GM19238 (cell line): ENCODE measurements around the gene C16orf82.
A peak's percentile ranks its signal among the peaks of the same experiment; 100 is the strongest.
"Not testable (repeated sequence)": the region's sequence is repeated elsewhere in the genome, so short reads cannot be mapped to it uniquely, and the experiment has no call there.

ENCODE experiments used
- DNase-seq: peaks from one replicate; pipeline ENCODE4 v3.0.0; 2011; ENCODE audit warnings: low spot score; ENCODE audit not compliant: insufficient read length

C16orf82 gene

DNA sequence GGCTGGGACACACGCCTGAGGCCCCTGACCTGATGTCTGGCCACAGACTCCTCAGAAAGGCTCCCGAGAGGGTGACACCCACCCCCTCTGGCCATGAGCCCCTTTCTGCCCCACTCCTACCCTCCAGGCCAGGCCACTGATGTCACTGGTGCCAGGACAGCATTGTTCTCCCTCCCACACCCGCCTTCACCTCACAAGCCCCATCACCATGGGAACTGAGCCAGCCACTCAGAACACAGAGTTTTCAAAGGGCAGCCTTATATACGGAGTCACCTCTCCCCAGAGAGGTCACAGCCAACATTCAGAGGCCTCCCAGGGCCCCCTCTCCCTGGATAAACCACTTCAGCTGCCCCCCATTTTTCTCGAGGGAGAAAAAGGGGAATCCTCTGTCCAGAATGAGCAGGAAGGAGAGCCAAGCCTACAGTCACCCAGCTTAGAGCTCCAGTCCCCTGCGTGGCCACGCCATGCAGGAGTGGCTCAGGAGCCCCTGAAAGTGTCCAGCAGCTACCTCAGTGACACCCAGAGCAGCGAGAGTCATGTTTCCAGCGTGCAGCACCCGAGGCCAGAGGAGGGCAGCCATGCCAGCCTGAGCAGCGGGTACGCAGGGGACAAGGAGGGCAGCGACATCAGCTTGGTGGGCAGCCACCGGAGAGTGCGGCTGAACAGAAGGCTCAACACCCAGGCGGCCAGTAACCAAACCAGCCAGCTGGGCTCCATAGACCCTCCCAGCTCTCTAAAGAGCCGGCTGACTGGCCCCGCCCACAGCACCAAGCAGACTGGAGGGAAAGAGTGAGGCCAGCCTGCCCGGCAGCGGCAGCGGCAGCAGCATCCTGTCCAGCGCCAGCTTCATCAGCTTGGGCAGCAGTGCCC is at the start of gene C16orf82:
Gene C16orf82, plus strand, starts transcription at position 260 of the 870 bp plus-strand sequence.
- no peak for DNase-seq

DNA sequence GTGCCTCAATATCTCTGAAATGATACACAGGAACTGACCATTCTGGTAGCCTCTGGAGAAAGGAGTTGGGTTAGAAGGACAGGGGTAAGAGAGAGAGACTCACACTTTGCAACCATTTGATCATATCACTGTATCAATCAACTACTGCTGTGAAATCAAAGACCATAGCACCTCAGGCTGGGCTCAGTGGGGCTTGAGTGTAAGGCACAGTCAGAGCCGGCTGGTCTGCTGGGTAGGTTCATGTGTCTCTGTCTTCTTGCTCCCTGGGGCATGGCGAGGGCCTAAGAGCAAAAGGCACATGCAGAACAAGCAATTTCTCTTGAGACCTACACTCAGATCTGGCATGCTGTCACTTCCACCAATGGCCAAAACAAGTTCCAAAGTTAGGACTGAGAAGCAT is 46.7 kb upstream of the C16orf82 start:
- no peak for DNase-seq

DNA sequence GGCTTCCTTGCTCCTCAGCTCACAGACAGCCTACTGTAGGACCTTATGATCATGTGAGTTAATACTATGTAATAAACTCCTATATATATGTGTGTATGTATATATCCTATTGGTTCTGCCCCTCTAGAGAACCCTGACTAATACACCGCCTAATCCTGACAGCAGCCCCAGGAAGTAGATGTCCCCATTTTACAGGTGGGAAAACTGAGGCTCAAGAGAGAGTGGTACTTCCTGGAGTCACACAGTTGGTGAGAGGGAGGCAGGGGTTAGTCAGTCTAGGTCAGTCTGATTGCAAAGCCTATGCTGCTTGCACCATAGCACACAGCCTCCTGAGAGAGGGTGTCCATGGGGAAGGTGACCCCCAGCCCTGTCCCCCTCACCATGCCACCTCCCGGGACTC is 42.7 kb upstream of the C16orf82 start:
- DNase-seq, result no peak

DNA sequence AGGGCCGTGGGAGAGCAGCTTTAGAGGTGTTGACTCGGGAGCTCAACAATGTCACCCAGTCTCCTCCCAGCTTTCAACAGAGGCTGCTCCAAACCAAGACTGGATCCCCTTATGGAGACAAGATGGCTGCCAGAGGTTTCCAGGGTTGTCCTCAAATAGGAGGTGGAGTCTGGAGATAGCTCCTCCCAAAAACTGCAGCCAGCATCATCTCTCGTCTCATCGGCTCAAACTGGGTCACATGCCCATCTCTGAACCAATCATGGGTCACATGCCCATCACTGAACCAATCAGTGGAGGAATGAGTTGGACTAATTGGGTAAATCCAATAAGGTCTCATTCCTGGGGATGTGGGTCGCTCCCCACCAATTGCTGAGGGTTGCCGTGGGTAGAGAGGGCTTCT is 41.1 kb upstream of the C16orf82 start:
- no peak for DNase-seq

DNA sequence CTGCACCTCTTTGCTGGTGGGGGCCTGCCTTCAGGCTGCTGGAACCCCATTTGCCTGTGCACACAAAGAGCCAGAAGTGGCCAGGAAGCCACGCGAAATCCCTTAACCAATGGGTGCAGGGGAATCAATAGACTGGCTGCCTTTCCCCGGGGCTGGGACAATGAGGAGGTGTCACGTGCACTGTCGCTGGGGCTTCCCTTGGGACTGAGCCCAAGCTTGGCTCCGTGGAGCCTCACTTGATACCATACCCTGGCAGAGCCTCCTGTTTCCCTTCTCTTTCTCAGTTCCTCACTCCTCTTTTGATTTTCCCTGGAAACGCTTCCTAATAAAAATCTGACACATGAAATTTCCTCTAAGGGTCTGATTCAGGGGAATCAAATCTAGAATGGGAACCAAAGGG is 38.8 kb upstream of the C16orf82 start:
- no peak for DNase-seq

DNA sequence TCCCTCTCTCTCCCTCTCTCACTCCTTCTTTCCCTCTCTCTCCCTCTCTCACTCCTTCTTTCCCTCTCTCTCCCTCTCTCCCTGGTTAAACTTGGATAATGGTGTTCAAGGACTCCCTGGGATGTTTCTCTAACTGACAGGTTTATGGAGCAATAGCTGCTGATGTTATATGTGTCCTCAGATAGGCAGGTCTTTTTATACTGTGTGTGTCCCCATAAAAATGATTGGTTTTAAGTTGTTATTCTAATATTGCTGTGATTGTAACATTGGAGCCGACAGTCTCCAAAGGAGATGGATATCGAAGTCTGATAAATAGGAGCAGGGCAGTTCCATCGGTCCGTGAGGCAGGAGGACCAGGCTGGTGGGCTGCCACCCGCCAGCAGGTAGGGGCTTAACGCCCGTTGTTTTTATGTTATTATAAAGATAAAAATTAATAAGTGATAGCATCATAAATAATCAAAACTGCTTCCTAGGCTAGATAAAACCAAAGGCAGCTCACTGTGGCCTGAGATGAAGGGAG is 38.1 kb upstream of the C16orf82 start:
- no peak for DNase-seq

- no peak for DNase-seq
Measured at GRCh38 chr16:27029525-27029924, 37.2 kb upstream of the C16orf82 start.

DNA sequence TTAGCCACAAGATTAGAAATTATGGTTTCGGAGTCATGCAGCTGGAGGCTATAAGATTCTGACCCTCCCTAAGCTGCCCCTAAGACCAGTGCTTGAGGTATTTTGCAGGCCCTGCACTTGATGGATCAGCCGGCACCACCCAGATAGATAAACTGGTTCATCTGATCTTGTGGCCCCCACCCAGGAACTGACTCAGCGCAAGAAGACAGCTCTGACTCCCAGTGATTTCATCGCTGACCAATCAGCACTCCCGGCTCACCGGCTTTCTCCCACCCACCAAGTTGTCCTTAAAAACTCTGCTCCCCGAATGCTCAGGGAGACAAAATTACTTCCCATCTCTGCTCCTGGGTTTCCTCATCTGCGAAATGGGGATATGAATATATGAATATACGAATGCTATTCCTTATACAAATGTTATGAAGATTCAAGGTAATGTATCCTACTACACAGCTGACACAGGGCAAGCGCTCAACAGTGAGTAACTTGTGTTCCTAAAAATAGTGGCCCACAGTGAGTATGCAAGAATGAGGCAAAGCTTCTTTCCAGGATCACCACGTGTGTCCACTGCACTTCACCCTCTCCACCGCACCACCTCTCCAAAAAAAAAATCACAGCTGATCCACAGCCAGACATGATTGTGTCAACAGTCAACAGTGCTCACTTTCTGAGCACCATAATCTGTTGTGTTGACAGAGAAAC is 33.3 kb upstream of the C16orf82 start:
- DNase-seq, result no peak

DNA sequence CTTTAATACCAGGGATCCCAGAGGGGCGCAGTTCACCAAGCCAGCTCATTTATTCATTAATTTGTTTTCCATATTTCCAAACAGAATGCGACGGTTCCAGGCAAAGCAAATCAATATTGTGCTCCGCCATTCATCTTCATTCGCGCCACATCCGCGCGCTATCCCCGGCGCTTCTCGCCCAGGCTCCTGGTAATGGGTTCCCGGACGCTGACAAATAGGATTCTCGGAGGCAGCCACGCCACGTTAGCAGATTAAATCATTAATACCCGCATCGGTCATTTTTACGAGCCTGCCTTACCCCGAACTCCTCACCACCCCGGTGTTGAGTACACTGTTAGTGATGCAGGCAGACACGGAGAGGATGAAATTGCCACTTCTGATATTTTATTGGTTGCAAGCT is 26.0 kb upstream of the C16orf82 start:
- DNase-seq, result no peak

DNA sequence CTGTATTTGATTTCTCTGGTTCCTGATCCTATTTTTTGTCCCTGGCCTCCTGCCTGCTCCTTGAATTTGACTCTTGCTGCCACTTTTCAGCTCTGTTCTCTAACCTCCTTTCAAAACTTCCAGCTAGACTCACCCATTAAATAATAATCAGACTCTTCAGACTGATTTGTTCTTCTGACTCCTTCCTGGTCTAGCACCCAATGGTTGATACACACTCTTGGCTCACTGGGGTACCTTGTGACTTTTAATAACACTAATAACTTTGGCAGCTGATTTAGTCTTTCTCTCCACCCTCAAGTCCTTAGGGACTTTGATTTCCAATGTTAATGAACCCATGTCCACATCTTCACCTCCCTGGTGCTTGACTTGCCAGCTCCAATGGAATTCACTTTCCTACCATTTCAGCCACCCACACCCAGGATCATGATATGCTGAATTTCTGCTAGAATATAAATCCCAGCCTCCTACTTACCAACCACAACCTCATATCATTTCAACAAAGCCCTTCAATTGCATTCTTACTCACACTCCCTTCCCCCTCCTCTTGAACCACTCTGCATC is 19.7 kb upstream of the C16orf82 start:
- DNase-seq, result no peak

DNA sequence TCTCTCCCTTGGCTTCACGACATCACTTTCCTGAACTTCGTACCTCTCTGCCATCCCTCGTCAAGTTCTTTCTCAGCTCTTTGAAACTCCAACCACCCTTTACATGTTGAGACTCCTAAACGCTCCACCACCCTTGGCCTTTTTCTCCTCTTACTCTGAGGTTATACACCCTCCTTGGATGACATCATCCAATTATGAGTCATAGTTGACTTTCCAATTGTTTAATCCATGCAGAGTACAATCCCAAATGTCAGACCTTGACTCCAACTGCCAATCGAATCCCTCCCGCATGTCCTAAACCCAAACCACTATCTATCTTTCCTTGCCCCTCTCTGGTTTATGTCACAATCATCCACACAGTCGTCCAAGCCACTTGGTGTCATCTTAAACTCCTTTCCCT is 18.4 kb upstream of the C16orf82 start:
- no peak for DNase-seq

DNA sequence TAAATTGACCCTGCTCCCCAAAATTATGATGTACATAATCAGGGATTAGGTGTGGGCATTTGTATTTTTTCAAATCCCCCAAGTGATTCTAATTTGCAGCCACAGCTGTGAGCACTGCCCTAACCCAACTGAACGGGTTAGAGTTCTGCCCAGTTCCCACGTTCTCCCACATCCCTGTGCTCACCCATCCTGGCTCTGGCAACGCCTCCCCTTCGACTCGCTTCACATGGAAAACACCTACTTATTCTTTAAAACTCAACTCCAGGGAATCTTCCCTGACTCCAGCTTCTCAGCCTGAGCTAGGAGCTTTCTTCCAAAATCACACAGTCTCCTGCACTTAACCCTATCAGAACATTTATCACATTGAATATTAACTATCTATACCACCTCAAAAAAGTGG is 17.6 kb upstream of the C16orf82 start:
- no peak for DNase-seq

GRCh38 chr16:27052007-27052406 is 14.7 kb upstream of the C16orf82 start:
- DNase-seq, result no peak

- DNase-seq, result no peak
Measured at GRCh38 chr16:27053996-27054395, 12.7 kb upstream of the C16orf82 start.

DNA sequence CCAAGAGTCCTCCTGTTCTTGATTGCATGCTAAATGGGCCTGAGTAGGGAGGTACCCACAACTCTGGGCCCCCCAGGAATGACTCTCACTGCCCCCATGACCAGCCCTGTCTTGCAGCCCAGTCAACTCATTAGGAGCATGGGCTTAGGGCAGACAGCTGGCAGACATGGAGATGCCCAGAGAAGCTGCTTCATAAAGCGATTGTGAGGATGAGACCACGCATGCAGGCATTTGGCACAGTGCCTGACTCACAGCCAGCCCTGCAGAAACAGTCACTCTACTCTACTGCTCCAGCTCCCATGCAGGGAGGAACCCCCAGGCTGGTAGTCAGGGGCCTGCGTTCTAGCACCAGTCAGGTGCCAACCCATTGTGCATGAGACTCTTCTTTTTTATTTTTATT is 8.4 kb upstream of the C16orf82 start:
- DNase-seq, result no peak

GRCh38 chr16:27070776-27071175 is 4.0 kb downstream of the C16orf82 start:
- DNase-seq, result no peak

DNA sequence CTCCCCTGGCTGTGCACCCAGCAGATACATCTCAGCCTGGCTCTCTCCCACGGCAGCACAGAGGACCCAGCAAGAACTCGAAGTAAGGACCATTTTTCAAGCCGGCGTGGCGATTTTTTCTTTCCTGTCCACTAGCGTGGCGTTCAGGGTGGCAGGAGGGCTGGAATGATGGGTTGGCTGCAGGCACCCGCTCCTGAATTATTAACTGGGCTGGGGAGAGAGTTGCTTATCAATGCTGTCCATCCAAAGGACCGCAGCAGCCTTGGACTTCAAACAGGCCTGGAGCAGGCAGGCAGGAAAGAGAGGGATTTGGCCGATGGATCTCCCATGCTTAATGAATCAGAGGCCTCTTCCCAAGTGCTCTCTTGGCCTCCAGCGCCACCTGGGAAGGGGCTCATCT is 7.0 kb downstream of the C16orf82 start:
- no peak for DNase-seq

DNA sequence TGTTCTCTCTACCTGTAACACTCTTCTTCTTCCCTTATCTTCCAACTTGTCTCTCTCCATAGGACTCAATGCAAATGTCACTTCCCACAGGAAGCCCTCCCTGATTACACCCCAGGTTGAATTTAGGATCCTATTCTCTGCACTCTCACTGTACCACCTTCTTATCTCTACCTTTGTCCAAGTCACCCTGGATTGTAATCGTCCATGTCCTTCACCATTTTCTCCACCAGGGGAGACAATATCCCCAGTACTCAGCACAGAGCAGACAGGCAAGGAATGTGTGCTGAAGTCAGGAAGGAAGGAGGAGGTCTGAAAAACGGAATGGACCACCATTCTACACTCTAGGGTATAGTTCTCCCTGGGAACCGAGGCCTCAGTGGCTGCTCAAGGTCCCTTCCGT is 14.2 kb downstream of the C16orf82 start:
- peak; percentile 12 for DNase-seq

DNA sequence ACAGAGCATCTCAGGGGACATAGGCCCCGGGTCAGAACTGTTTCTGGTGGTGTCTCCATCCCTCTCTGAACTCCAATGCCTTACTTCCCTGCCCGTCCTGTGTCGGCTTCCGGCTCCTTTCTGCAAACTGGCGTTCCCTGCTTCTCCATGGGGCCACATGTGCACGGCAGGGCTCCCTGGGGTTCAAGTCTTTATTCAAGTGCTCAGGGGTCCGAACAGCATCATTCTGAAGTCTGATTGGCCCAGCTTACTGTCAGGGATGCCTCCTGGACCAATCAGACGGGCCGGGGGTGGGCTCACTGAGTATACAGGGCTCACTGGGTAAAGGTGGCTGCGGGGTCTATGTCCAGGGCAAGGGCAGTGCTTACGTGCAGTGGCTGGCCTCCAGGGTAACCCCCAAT is 17.1 kb downstream of the C16orf82 start:
- no peak for DNase-seq

DNA sequence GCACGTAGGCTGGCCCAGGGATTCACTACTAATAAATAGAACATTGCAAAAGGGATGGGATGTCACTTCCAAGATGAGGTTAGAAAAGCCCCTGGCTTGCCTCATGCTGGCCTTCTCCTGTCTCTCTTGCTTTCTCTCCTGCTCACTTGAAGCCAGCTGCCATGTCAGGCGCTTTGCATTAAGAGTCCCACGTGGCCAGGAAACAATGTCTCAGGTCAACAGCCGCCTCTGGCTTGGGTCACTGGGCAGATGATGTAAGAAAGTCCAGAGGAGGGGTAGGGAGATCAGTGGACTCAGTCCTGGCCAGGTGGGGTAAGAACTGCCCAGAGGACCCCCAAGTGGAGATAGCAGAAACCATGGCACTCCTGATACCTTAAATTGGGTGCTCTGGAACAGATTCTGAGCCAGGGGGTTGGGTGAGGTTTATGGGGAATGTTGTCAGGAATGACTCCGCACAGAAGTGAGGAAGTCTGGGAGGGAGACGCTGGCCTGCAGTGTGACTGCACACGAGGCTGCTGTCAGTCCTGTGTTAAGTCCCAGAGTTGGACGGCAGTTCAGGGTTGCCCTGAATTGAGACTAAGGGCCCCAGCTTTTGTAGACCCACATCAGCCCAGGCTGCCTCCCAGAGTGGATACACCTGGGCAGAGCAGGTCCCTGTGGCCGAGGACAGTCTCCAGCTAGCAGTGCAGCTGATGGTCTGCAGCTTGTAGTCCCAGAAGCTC is 17.7 kb downstream of the C16orf82 start:
- DNase-seq, result no peak

DNA sequence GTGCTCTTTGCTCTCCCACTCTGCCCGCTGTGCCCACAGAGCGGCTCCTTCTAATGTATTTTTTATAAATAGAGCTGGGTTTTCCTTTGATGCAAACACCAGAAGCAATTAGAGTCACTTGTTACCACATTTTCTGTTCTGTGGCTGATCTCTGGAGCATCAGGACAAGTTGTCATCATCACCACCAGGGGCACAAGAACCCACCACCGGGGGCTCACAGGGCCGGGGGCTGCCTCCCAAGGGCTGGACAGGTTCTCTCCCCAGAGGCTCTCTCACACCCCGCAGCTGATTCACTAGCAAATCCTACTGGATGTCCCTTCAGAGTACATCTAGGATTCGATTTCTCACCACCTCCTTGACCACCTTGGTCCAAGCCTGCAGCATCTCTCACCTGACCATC is 18.5 kb downstream of the C16orf82 start:
- DNase-seq, result no peak

DNA sequence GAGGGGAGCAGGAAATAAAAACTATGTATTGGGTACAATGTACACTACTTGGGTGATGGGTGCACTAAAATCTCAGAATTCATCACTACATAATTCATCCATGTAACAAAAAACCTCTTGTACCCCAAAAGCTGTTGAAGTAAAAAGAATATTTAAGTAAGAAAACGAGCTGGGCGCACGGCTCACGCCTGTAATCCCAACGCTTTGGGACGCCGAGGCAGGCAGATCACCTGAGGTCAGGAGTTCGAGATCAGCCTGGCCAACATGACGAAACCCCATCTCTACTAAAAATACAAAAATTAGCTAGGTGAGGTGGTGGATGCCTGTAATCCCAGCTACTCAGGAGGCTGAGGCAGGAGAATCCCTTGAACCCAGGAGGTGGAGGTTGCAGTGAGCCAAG is 19.3 kb downstream of the C16orf82 start:
- DNase-seq, result not testable (repeated sequence)
